HG02571 (cell line): ENCODE data around the gene COPS4.
"Not testable (repeated sequence)": the region's sequence is repeated elsewhere in the genome, so short reads cannot be mapped to it uniquely, and the experiment has no call there.

Experiments used
- ATAC-seq: cut with Tn5 transposase; IDR thresholded peaks from one replicate; pipeline ENCODE4 v1.9.1; 2021; ENCODE audit warnings: mild to moderate bottlenecking, moderate library complexity; ENCODE audit not compliant: unreplicated experiment

Gene COPS4

DNA sequence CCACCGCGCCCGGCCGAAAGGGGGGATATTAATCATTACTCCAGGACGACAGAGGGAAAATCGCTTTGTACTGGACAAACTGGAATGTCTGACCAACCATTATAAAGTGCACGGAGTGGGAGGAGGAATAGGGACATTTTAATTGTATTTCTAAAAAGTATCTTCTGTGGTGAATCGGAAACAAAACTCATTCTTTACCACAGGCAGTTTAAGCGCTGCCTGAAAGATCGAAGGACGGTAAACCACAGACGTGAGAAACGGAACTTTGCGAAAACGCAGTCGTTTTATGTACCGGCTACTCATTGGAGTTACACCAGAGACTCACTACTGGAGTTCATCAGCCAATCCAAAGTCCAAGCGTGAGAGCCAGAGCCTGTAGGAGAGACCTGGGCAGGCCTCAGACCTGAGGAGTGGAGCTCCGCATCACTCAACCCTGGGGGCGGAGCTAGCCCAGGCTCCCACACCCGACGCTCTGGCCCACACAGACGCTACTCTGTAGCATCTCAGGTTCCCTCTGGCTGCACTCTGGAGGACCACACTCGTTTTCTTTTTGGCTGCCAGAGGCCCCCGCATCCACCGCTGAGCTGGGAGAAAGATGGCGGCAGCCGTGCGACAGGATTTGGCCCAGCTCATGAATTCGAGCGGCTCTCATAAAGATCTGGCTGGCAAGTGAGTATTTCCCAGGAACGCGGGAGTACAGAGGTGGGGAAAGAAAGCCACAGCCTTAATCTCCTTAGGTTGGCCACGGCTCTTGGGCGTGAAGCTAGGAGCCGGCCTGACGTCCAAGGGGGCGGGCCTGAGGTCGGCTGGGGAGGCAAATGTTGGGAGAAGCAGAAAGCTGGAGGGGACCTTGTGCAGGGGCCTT lies at the start of gene COPS4:
Gene COPS4 (plus strand): TSS at position 554 of the 865 bp plus-strand sequence. CDS start 42 bp downstream, at position 596.
- ATAC-seq = peak; percentile 95

- ATAC-seq = not testable (repeated sequence)
Measured at GRCh38 chr4:82987519-82987918, 47.5 kb upstream of the COPS4 start.

DNA sequence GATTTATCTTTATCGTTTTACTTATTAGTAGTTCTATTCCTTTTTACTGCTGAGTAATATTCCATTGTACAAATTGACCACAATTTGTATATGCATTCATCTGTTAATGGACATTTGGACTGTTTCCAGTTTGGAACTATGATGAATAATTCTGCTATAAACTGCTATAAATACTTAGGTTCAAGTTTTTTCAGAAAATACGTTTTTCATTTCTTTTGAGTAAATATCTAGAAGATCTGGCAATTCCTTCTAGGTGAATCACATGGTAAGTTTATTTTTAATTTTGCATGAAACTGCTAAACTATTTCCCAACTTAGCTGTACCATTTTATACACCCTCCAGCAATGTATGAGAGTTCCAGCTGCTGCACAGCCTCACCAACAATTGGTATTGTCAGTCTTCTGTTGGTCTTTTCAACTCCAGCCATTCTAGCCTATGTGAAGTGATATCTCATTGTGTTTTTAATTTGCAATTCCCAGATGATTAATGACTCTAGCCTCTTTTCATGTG lies 46.6 kb upstream of the COPS4 start:
- no peak for ATAC-seq

GRCh38 chr4:82989575-82990429 lies 45.2 kb upstream of the COPS4 start:
- peak; percentile 83 for ATAC-seq

DNA sequence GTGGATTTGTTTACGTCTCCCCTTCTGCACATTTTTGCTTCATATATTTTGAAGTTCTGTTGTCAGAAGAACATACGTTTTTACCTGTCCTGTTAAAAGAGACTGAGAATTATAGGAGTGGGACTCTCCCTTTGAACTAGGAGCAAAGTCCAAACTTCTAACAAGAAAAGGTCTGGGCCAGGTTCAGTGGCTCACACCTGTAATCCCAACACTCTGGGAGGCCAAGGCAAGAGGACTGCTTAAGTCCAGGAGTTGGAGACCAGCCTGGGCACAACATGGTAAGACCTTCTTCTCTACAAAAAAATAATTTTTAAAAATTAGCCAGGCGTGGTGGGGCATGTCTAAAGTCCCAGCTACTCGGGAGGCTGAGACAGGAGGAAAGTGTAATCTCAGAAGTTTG lies 40.1 kb upstream of the COPS4 start:
- no peak for ATAC-seq

DNA sequence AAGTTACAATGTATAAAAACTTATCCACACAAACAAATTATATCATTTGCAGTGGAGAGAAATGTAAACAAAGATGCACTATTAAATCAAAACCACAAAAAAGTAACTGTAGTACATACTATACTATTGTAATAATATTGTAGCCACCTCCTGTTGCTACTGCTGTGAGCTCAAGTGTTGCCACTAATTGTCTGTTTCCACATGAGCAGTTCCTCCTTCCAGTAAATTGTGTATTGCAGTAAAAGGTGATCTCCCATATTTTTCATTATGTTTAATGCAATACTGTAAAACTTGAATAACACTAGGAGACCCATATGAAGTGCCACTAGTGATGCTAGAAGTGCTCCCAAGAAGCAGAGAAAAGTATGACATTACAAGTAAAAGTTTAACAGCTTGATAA lies 36.1 kb upstream of the COPS4 start:
- no peak for ATAC-seq

DNA sequence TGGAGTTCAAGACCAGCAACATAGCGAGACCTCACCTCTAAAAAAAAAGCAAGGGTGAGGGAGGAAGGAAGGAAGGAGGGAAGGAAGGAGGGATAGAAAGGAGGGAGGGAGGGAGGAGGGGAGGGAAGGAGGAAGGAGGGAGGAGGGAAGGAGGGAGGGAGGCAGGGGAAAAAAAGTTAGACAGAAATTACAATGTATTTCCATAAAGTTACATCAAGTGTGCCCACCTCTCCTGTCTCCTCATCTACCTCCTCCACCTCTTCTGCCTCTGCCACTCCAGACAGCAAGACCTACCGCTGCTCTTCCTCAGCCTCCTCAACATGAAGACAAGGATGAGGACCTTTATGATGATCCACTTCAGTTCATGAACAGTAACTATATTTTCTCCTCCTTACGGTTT lies 32.7 kb upstream of the COPS4 start:
- ATAC-seq = no peak

DNA sequence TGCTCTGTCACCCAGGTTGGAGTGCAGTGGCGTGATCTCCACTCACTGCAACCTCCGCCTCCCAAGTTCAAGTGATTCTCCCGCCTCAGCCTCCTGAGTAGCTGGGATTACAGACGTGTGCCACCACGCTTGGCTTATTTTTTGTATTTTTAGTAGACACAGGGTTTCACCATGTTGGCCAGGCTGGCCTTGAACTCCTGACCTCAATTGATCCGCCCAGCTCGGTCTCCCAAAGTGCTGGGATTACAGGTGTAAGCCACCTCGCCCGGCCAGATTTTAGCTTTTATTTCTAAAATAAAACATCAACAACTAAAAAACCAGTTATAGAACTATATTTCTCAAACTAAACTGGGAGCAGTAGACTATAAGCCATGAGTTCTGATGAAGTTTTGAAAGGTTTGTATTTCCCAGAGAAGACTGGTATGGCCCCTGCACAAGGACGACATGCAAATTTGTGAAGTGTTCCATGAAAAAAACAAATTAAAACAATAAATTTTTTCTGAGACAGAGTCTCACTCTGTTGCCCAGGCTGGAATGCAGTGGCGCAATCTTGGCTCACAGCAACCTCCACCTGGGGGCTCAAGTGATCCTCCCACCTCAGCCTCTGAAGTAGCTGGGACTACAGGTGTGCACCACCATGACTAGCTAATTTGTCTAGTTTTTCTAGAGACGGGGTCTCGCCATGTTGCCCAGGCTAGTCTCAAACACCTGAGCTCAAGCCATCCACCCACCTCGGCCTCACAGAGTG lies 31.8 kb upstream of the COPS4 start:
- not testable (repeated sequence) for ATAC-seq

GRCh38 chr4:83009529-83009928 lies 25.5 kb upstream of the COPS4 start:
- ATAC-seq = no peak

GRCh38 chr4:83010111-83010521 lies 24.9 kb upstream of the COPS4 start:
- ATAC-seq = no peak

- ATAC-seq = peak; percentile 43
Measured at GRCh38 chr4:83010522-83011318, 24.3 kb upstream of the COPS4 start, which contains the start of gene LIN54. LIN54 (minus strand) TSS chr4:83010823; CDS start chr4:82984844, 25,979 bp downstream.

- ATAC-seq = no peak
Measured at GRCh38 chr4:83011689-83012199, 23.2 kb upstream of the COPS4 start.

DNA sequence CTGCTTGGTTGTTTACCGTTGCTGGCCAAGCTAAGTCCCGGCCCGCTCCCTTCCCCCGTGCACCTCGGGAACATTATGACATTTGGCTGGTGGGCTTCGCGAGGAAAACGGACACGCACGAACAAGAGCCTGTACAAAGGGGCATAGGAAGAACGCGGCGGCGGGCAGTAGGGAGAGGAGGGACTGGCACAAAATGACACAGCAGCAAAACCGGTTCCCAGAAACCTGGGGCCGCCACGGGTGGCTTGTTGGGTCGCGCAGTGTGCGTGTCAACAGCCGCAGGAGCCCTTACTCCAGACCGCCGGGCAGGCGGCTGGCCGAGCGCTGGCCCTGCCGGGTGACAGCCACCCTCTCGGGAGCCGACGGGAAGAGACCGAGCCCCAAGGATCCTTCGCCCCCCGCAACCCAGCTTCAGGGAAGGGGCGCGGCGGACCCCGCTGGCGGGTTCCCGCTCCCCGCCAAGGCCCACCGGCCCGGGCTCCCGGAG lies 22.7 kb upstream of the COPS4 start:
- peak; percentile 7 for ATAC-seq

- peak; percentile 80 for ATAC-seq
Measured at GRCh38 chr4:83012687-83013419, 22.1 kb upstream of the COPS4 start.

DNA sequence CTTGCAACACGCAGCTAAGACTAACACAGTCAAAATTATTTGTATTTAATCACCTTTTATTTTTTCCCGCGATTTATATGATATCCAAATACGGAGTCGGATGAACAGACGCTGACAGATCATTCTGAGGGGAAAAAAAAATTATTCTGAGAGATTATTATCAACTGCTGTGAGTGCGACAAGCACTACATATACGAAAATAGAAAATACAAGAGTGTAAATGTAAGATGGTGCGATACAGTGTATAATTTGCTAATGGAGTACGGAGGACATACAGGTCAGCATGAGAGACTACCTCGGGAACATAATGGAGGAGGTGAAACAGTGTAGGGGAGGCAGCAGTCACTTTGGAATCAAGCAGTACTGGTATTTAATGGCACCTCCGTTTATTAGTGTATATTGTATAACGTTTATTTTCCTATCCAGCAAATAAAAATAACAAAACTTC lies 21.5 kb upstream of the COPS4 start:
- no peak for ATAC-seq

- ATAC-seq = no peak
Measured at GRCh38 chr4:83013902-83014301, 21.1 kb upstream of the COPS4 start.

DNA sequence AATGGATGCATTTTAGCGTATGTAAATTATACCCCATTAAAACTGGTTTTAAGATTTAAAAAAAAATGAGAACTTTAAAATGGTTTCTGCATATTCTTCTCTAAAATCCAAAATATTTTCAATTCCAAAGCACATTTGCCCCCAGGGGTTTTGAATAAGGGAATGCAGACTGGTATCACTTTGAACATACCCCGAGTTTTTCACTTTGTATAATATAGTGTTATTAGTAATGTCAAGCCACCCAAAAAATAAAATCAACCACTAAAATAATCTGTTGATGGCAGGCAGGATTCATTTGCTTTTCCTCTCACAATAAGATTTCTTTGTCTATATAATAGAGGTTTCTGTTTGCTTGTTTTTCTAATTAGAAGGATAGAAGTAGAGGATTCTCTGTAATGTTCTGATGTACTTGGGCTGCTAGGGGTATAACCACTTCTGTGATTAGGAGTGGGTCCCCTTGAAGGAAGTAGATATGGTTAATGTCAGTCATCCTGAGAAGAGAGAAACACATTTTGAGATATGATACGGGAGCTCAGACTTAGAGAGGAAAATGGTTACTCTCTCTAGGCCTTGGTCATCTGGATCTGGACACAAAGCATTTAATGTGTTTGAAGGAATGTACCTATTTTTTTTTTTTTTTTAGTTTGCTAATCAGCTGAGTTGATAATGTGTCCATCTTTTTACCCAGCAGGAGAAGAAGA lies 15.0 kb upstream of the COPS4 start:
- no peak for ATAC-seq
